Measurements from ENCODE around the gene RBM38. TPM values are rescaled to one million over a fixed set of nuclear protein-coding genes. Genes with fewer than 3 reads are reported as not detected.

The RBM38 gene
- total and polyA plus RNA-seq, 9 of the 15 experiments (the other 6 are each of a cell fraction or from before 2014, with no cell fraction given), result 0.28 to 82.4 (median 33.2) TPM

GRCh38 chr20:57389695-57390603 lies 1.2 kb upstream of the RBM38 start (continued):
- TF ChIP-seq RBM39 (optimal IDR thresholded peaks at IDR 0.05; ENCODE audit: low read depth, low read length), result no peak
- TF ChIP-seq ZBTB43 (CRISPR knock-in tag; IDR thresholded peaks at IDR 0.05), result no peak
- TF ChIP-seq, protein P1, sequence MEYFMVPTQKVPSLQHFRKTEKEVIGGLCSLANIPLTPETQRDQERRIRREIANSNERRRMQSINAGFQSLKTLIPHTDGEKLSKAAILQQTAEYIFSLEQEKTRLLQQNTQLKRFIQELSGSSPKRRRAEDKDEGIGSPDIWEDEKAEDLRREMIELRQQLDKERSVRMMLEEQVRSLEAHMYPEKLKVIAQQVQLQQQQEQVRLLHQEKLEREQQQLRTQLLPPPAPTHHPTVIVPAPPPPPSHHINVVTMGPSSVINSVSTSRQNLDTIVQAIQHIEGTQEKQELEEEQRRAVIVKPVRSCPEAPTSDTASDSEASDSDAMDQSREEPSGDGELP (CRISPR knock-in tag; IDR thresholded peaks at IDR 0.05; ENCODE audit: borderline replicate concordance), result peak; percentile 35; the same call in 1 of the 2 replicates
- TF ChIP-seq, protein P2, sequence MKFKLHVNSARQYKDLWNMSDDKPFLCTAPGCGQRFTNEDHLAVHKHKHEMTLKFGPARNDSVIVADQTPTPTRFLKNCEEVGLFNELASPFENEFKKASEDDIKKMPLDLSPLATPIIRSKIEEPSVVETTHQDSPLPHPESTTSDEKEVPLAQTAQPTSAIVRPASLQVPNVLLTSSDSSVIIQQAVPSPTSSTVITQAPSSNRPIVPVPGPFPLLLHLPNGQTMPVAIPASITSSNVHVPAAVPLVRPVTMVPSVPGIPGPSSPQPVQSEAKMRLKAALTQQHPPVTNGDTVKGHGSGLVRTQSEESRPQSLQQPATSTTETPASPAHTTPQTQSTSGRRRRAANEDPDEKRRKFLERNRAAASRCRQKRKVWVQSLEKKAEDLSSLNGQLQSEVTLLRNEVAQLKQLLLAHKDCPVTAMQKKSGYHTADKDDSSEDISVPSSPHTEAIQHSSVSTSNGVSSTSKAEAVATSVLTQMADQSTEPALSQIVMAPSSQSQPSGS (CRISPR knock-in tag; IDR thresholded peaks at IDR 0.05), result no peak
- TF ChIP-seq, protein P3, sequence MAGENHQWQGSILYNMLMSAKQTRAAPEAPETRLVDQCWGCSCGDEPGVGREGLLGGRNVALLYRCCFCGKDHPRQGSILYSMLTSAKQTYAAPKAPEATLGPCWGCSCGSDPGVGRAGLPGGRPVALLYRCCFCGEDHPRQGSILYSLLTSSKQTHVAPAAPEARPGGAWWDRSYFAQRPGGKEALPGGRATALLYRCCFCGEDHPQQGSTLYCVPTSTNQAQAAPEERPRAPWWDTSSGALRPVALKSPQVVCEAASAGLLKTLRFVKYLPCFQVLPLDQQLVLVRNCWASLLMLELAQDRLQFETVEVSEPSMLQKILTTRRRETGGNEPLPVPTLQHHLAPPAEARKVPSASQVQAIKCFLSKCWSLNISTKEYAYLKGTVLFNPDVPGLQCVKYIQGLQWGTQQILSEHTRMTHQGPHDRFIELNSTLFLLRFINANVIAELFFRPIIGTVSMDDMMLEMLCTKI (IDR thresholded peaks at IDR 0.05; ENCODE audit: partially characterized antibody), result no peak
- no peak for TF ChIP-seq XRCC4 (IDR thresholded peaks at IDR 0.05; ENCODE audit: extremely low read depth, insufficient read depth, insufficient read length)
- TF ChIP-seq TCFL5 (CRISPR knock-in tag; conservative IDR thresholded peaks at IDR 0.05), result no peak
- TF ChIP-seq ELF4 (CRISPR knock-in tag; IDR thresholded peaks at IDR 0.05), result no peak; the same call in 1 of the 2 replicates
- TF ChIP-seq OTX1 (CRISPR knock-in tag; IDR thresholded peaks at IDR 0.05), result no peak; the same call in none of the 2 replicates
- no peak for TF ChIP-seq CBX2 (IDR thresholded peaks at IDR 0.05; ENCODE audit: insufficient read depth, low read length, poor library complexity, severe bottlenecking)
- TF ChIP-seq EP400 (IDR thresholded peaks at IDR 0.05), result peak; percentile 86; the same call in 1 of the 2 replicates
- TF ChIP-seq KAT2B (IDR thresholded peaks at IDR 0.05; ENCODE audit: low read depth, low read length), result no peak
- TF ChIP-seq POLR3G (IDR thresholded peaks at IDR 0.05; ENCODE audit: extremely low read depth, insufficient read length, insufficient replicate concordance), result no peak
- TF ChIP-seq PHB2 (IDR thresholded peaks at IDR 0.05; ENCODE audit: low read depth), result no peak
- TF ChIP-seq HINFP (tag; conservative IDR thresholded peaks at IDR 0.05; ENCODE audit: low read depth), result no peak
- TF ChIP-seq, protein P4, sequence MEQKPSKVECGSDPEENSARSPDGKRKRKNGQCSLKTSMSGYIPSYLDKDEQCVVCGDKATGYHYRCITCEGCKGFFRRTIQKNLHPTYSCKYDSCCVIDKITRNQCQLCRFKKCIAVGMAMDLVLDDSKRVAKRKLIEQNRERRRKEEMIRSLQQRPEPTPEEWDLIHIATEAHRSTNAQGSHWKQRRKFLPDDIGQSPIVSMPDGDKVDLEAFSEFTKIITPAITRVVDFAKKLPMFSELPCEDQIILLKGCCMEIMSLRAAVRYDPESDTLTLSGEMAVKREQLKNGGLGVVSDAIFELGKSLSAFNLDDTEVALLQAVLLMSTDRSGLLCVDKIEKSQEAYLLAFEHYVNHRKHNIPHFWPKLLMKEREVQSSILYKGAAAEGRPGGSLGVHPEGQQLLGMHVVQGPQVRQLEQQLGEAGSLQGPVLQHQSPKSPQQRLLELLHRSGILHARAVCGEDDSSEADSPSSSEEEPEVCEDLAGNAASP (IDR thresholded peaks at IDR 0.05), result no peak
